Measurements from ENCODE around the gene GPC5. TPM values are rescaled to one million over a fixed set of nuclear protein-coding genes. Genes with fewer than 3 reads are reported as not detected.

GPC5 gene
- total RNA-seq, 1 donor, result not detected

GRCh38 chr13:91702411-91702810 is 304.0 kb downstream of the GPC5 start:
- no peak for TF ChIP-seq CTCF (IDR thresholded peaks at IDR 0.05; ENCODE audit: insufficient read depth, low read depth, low read length)
- no peak overlapping the region for H3K4me3 ChIP-seq (ENCODE audit: low read depth, low read length)
- no peak for DNase-seq (ENCODE audit: low read depth)

- DNase-seq (ENCODE audit: low read depth), result no peak
- TF ChIP-seq CTCF (IDR thresholded peaks at IDR 0.05; ENCODE audit: insufficient read depth, low read depth, low read length), result no peak
- H3K4me3 ChIP-seq (ENCODE audit: low read depth, low read length), result no peak overlapping the region
These were observed 306.0 kb downstream of the GPC5 start for GRCh38 chr13:91704398-91704797.

- no peak for DNase-seq (ENCODE audit: low read depth)
- no peak overlapping the region for H3K4me3 ChIP-seq (ENCODE audit: low read depth, low read length)
- TF ChIP-seq CTCF (IDR thresholded peaks at IDR 0.05; ENCODE audit: insufficient read depth, low read depth, low read length), result no peak
These were observed 310.1 kb downstream of the GPC5 start for GRCh38 chr13:91708558-91708957.

- no peak for DNase-seq (ENCODE audit: low read depth)
- no peak overlapping the region for H3K4me3 ChIP-seq (ENCODE audit: low read depth, low read length)
- no peak for TF ChIP-seq CTCF (IDR thresholded peaks at IDR 0.05; ENCODE audit: insufficient read depth, low read depth, low read length)
These were observed 310.8 kb downstream of the GPC5 start for GRCh38 chr13:91709180-91709579.

- no peak for TF ChIP-seq CTCF (IDR thresholded peaks at IDR 0.05; ENCODE audit: insufficient read depth, low read depth, low read length)
- no peak for DNase-seq (ENCODE audit: low read depth)
- H3K4me3 ChIP-seq (ENCODE audit: low read depth, low read length), result no peak overlapping the region
These were observed 312.3 kb downstream of the GPC5 start for GRCh38 chr13:91710733-91711132.

GRCh38 chr13:91714855-91715254 is 316.4 kb downstream of the GPC5 start:
- TF ChIP-seq CTCF (IDR thresholded peaks at IDR 0.05; ENCODE audit: insufficient read depth, low read depth, low read length), result no peak
- DNase-seq (ENCODE audit: low read depth), result no peak
- no peak overlapping the region for H3K4me3 ChIP-seq (ENCODE audit: low read depth, low read length)

GRCh38 chr13:91716436-91717065 is 318.1 kb downstream of the GPC5 start:
- TF ChIP-seq CTCF (IDR thresholded peaks at IDR 0.05; ENCODE audit: insufficient read depth, low read depth, low read length), result no peak
- no peak for DNase-seq (ENCODE audit: low read depth)
- H3K4me3 ChIP-seq (ENCODE audit: low read depth, low read length), result no peak overlapping the region
